H1 (cell line): Measurements from ENCODE around the gene TMEM150B.

Source experiments
- EZH2 ChIP-seq: fragments of 200-600 bp; sonication (generic); IDR thresholded peaks from 2 replicates; pipeline ENCODE4 v1.7.1; 2012; ENCODE audit warnings: low read depth, mild to moderate bottlenecking, moderate library complexity, low read length, inconsistent platforms; ENCODE audit not compliant: severe bottlenecking
- TF ChIP-seq, protein P1 (sequence below), 3 experiments: IDR thresholded peaks; 1 replicate in 2 of 3; 2 replicates in 1 of 3; pipeline versions ENCODE4 v1.5.1 to v1.6.1; 2011; ENCODE audit warnings: low read length in 3 of 3, mild to moderate bottlenecking in 3 of 3, inconsistent platforms in 2 of 3, low read depth in 1 of 3, moderate library complexity in 1 of 3; ENCODE audit not compliant: insufficient read depth in 1 of 3; ENCODE audit errors: control extremely low read depth in 1 of 3

DNA sequence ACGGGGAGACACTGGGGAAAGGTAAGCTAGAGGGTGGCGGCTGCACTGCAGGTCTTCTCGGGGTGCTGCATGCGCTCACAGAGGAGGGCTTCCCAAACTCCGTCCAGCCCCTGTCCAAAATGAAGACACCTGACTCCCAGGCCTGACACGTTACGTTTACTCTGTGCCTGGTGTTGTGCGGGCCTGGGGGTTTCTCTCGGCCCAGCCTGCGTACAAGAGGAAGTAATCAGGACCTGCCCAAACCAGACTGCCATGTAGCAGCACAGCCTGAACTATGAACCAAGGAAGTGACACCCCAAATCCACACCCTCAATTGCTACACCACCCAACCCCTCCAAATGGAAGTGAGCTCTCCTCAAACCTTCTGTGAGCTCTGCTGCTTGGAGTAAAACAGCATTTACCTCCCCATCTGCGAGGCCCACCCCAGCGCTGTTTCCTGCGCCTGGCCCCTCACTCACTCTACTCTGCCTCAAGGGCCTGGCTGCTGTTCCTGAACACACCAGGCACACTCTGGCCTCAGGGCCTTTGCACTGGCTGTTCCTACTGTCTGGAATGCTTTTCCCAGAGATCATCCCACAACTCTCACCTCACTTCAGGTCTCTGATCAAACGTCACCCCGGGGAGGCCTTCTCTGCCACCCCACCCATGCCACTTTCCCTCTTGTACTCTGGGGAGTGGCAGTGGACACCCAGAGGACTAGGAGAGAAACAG is 48.3 kb downstream of the TMEM150B start:
- TF ChIP-seq, protein P1, sequence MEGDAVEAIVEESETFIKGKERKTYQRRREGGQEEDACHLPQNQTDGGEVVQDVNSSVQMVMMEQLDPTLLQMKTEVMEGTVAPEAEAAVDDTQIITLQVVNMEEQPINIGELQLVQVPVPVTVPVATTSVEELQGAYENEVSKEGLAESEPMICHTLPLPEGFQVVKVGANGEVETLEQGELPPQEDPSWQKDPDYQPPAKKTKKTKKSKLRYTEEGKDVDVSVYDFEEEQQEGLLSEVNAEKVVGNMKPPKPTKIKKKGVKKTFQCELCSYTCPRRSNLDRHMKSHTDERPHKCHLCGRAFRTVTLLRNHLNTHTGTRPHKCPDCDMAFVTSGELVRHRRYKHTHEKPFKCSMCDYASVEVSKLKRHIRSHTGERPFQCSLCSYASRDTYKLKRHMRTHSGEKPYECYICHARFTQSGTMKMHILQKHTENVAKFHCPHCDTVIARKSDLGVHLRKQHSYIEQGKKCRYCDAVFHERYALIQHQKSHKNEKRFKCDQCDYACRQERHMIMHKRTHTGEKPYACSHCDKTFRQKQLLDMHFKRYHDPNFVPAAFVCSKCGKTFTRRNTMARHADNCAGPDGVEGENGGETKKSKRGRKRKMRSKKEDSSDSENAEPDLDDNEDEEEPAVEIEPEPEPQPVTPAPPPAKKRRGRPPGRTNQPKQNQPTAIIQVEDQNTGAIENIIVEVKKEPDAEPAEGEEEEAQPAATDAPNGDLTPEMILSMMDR (IDR thresholded peaks at IDR 0.05; ENCODE audit: control extremely low read depth in 1 of 3, insufficient read depth in 1 of 3, low read depth in 1 of 3, low read length in 3 of 3): no peak
- no peak for TF ChIP-seq EZH2
